WERI-Rb-1 (cell line): ENCODE data around the gene ZER1.

ENCODE experiments used
- DNase-seq: peaks from one replicate; pipeline ENCODE4 v3.0.0-alpha.2; 2020
- H3K27ac ChIP-seq: fragments of 250-450 bp; sonication (Bioruptor Pico); 2 replicates; pipeline ENCODE4 v1.5.1; 2020; ENCODE audit warnings: mild to moderate bottlenecking, moderate library complexity
- H3K27me3 ChIP-seq: fragments of 250-450 bp; sonication (Bioruptor Pico); 2 replicates; pipeline ENCODE4 v1.5.1; 2021; ENCODE audit warnings: mild to moderate bottlenecking, low read depth, moderate library complexity; ENCODE audit not compliant: insufficient read depth, severe bottlenecking
- H3K36me3 ChIP-seq: fragments of 250-450 bp; sonication (Bioruptor Pico); 2 replicates; pipeline ENCODE4 v1.5.1; 2020; ENCODE audit warnings: mild to moderate bottlenecking, moderate library complexity
- H3K4me3 ChIP-seq: 2 replicates; pipeline ENCODE4 v1.5.1; 2011; ENCODE audit warnings: low read depth, mild to moderate bottlenecking, control low read depth, low read length
- H3K9me3 ChIP-seq: fragments of 250-450 bp; sonication (Bioruptor Pico); 2 replicates; pipeline ENCODE4 v1.5.1; 2021; ENCODE audit warnings: mild to moderate bottlenecking, moderate library complexity; ENCODE audit not compliant: severe bottlenecking
- CTCF ChIP-seq: IDR thresholded peaks from 2 replicates; pipeline ENCODE4 v1.5.1; 2011; ENCODE audit warnings: low read depth, mild to moderate bottlenecking, control low read depth, inconsistent platforms, low read length

ZER1 gene

GRCh38 chr9:128818099-128818838, 46.5 kb upstream of the ZER1 start, which contains the start of gene ENDOG:
Gene ENDOG, plus strand, starts transcription at chr9:128818500. Its CDS starts 185 bp downstream, at chr9:128818685.
- H3K27ac ChIP-seq: peak within 1 kb of the TSS; percentile 82

GRCh38 chr9:128810873-128811272, 39.1 kb upstream of the ZER1 start:
- Histone ChIP-seq H3K27ac (no peak overlapping the region), H3K4me3 (no peak overlapping the region), H3K27me3 (no peaks in the 10 kb centered on the region), H3K36me3 (peaks cover 33% of the 10 kb centered on the region), H3K9me3 (no peaks in the 10 kb centered on the region)
- TF ChIP-seq CTCF: no peak
- DNase-seq: no peak

More at GRCh38 chr9:128818099-128818838, 46.5 kb upstream of the ZER1 start, which contains the start of gene ENDOG:
- DNase-seq: peak; percentile 99
- H3K36me3 ChIP-seq: peaks cover 31% of the 10 kb centered on the region
- TF ChIP-seq CTCF: peak; percentile 99
- H3K27me3 ChIP-seq: no peaks in the 10 kb centered on the region
- H3K4me3 ChIP-seq: peak within 1 kb of the TSS; percentile 72
- no peaks in the 10 kb centered on the region for H3K9me3 ChIP-seq

- Histone ChIP-seq H3K27me3 (no peaks in the 10 kb centered on the region), H3K27ac (no peak overlapping the region), H3K36me3 (peaks cover 43% of the 10 kb centered on the region), H3K9me3 (no peaks in the 10 kb centered on the region), H3K4me3 (no peak overlapping the region)
- peak; percentile 56 for TF ChIP-seq CTCF
- DNase-seq: no peak
These were observed 38.1 kb upstream of the ZER1 start for GRCh38 chr9:128809831-128810230.

GRCh38 chr9:128809036-128809599, 37.4 kb upstream of the ZER1 start:
- H3K9me3 ChIP-seq: no peaks in the 10 kb centered on the region
- H3K36me3 ChIP-seq: peaks cover 48% of the 10 kb centered on the region
- H3K27me3 ChIP-seq: no peaks in the 10 kb centered on the region
- no peak for TF ChIP-seq CTCF
- H3K27ac ChIP-seq: no peak overlapping the region
- no peak overlapping the region for H3K4me3 ChIP-seq
- DNase-seq: no peak

- Histone ChIP-seq H3K27me3 (no peaks in the 10 kb centered on the region), H3K4me3 (no peak overlapping the region), H3K9me3 (no peaks in the 10 kb centered on the region), H3K27ac (no peak overlapping the region), H3K36me3 (peaks cover 53% of the 10 kb centered on the region)
- TF ChIP-seq CTCF: no peak
- no peak for DNase-seq
These were observed 36.8 kb upstream of the ZER1 start for GRCh38 chr9:128808543-128808942.
